ENCODE results near the gene DUOX2. TPM values are rescaled to one million over a fixed set of nuclear protein-coding genes. Genes with fewer than 3 reads are reported as not detected.

The DUOX2 gene
- total and polyA plus RNA-seq, 2 experiments from 2014 or later: not detected

DNA sequence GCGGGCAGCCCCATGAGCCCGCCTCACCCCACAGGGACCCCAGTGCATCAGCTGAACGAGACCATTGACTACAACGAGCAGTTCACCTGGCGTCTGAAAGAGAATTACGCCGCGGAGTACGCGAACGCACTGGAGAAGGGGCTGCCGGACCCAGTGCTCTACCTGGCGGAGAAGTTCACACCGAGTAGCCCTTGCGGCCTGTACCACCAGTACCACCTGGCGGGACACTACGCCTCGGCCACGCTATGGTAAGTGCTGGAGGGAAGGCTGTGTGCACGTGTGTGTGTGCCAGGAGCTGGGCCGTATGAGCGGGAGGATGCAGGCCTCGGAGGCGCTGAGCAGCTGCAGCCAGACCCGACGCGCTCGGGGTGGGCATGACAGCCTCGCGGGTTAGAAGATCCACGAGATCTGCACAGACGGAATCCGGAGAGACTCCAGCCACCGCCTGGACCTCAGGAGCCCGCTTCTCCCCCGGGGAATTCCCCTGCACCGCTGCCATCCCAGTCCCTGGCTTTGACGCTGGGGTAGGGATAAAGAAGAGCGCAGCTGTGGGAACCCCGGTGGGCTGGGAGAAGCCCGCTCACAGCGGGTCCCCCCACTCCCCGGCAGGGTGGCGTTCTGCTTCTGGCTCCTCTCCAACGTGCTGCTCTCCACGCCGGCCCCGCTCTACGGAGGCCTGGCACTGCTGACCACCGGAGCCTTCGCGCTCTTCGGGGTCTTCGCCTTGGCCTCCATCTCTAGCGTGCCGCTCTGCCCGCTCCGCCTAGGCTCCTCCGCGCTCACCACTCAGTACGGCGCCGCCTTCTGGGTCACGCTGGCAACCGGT lies 2.7 kb upstream of the DUOX2 start (continued):
- TF ChIP-seq, protein P1, sequence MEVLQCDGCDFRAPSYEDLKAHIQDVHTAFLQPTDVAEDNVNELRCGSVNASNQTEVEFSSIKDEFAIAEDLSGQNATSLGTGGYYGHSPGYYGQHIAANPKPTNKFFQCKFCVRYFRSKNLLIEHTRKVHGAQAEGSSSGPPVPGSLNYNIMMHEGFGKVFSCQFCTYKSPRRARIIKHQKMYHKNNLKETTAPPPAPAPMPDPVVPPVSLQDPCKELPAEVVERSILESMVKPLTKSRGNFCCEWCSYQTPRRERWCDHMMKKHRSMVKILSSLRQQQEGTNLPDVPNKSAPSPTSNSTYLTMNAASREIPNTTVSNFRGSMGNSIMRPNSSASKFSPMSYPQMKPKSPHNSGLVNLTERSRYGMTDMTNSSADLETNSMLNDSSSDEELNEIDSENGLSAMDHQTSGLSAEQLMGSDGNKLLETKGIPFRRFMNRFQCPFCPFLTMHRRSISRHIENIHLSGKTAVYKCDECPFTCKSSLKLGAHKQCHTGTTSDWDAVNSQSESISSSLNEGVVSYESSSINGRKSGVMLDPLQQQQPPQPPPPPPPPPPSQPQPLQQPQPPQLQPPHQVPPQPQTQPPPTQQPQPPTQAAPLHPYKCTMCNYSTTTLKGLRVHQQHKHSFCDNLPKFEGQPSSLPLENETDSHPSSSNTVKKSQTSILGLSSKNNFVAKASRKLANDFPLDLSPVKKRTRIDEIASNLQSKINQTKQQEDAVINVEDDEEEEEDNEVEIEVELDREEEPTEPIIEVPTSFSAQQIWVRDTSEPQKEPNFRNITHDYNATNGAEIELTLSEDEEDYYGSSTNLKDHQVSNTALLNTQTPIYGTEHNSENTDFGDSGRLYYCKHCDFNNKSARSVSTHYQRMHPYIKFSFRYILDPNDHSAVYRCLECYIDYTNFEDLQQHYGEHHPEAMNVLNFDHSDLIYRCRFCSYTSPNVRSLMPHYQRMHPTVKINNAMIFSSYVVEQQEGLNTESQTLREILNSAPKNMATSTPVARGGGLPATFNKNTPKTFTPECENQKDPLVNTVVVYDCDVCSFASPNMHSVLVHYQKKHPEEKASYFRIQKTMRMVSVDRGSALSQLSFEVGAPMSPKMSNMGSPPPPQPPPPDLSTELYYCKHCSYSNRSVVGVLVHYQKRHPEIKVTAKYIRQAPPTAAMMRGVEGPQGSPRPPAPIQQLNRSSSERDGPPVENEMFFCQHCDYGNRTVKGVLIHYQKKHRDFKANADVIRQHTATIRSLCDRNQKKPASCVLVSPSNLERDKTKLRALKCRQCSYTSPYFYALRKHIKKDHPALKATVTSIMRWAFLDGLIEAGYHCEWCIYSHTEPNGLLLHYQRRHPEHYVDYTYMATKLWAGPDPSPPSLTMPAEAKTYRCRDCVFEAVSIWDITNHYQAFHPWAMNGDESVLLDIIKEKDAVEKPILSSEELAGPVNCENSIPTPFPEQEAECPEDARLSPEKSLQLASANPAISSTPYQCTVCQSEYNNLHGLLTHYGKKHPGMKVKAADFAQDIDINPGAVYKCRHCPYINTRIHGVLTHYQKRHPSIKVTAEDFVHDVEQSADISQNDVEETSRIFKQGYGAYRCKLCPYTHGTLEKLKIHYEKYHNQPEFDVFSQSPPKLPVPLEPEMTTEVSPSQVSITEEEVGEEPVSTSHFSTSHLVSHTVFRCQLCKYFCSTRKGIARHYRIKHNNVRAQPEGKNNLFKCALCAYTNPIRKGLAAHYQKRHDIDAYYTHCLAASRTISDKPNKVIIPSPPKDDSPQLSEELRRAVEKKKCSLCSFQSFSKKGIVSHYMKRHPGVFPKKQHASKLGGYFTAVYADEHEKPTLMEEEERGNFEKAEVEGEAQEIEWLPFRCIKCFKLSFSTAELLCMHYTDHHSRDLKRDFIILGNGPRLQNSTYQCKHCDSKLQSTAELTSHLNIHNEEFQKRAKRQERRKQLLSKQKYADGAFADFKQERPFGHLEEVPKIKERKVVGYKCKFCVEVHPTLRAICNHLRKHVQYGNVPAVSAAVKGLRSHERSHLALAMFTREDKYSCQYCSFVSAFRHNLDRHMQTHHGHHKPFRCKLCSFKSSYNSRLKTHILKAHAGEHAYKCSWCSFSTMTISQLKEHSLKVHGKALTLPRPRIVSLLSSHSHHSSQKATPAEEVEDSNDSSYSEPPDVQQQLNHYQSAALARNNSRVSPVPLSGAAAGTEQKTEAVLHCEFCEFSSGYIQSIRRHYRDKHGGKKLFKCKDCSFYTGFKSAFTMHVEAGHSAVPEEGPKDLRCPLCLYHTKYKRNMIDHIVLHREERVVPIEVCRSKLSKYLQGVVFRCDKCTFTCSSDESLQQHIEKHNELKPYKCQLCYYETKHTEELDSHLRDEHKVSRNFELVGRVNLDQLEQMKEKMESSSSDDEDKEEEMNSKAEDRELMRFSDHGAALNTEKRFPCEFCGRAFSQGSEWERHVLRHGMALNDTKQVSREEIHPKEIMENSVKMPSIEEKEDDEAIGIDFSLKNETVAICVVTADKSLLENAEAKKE (CRISPR knock-in tag; IDR thresholded peaks at IDR 0.05): no peak
- TF ChIP-seq JUNB (IDR thresholded peaks at IDR 0.05; ENCODE audit: unreplicated experiment) (no peak), ZNF114 (CRISPR knock-in tag; IDR thresholded peaks at IDR 0.05) (no peak)

GRCh38 chr15:45116006-45116481 lies 2.1 kb upstream of the DUOX2 start:
- peak overlapping the region; percentile 48 for H3K4me3 ChIP-seq

More at GRCh38 chr15:45116006-45116481, 2.1 kb upstream of the DUOX2 start:
- Mint-ChIP-seq H3K4me3 (peak overlapping the region; percentile 39; the same call in 1 of the 3 replicates), H3K4me1 (peaks cover 27% of the 10 kb centered on the region), H3K9me3 (peaks cover 12% of the 10 kb centered on the region), H3K36me3 (ENCODE audit: low read depth) (no peaks in the 10 kb centered on the region; the same call in 2 of the 3 replicates), H3K27ac (no peak overlapping the region), H3K27me3 (ENCODE audit: insufficient read depth, low read depth, poor library complexity) (peaks cover 80% of the 10 kb centered on the region)
- Histone ChIP-seq H3K4me1 (ENCODE audit: insufficient read depth) (peaks cover 40% of the 10 kb centered on the region), H2AFZ (peak overlapping the region; percentile 56; the same call in 1 of the 2 replicates), H3K27ac (ENCODE audit: low read depth) (no peak overlapping the region), H4K20me1 (replicated peaks; ENCODE audit: insufficient read depth) (peaks cover 4% of the 10 kb centered on the region; the same call in 1 of the 2 replicates), H3K36me3 (ENCODE audit: insufficient read depth) (no peaks in the 10 kb centered on the region), H3K79me2 (replicated peaks; ENCODE audit: insufficient read depth) (no peaks in the 10 kb centered on the region), H3F3A (replicated peaks; ENCODE audit: low read depth) (no peaks in the 10 kb centered on the region), H3K27me3 (ENCODE audit: insufficient read depth) (peaks cover 91% of the 10 kb centered on the region), H3K4me2 (peak overlapping the region; percentile 76), H3K9me2 (ENCODE audit: insufficient read depth) (no peaks in the 10 kb centered on the region)
- no peak for ATAC-seq
- no peak for DNase-seq (ENCODE audit: low spot score)
- TF ChIP-seq EZH2 (IDR thresholded peaks at IDR 0.05; ENCODE audit: low read depth, unreplicated experiment) (peak; percentile 99), JUNB (IDR thresholded peaks at IDR 0.05; ENCODE audit: unreplicated experiment) (no peak)
